ENCODE data around the gene HRH2.

- TF ChIP-seq CTCF (IDR thresholded peaks at IDR 0.05; ENCODE audit: low read depth, low read length): no peak
- TF ChIP-seq EZH2phosphoT487 (IDR thresholded peaks at IDR 0.05; ENCODE audit: low read depth): no peak
Observed at GRCh38 chr5:175692235-175692995, 34.5 kb downstream of the HRH2 start.
